SU-DHL-6 (cell line): Measurements from ENCODE around the gene HOXC12.

Experiments used
- CTCF ChIP-seq: fragments of 200-600 bp; sonication (generic); IDR thresholded peaks from one replicate; pipeline ENCODE4 v1.5.1; 2017; ENCODE audit warnings: antibody characterized with exemption, mild to moderate bottlenecking, low read length, moderate library complexity; ENCODE audit not compliant: insufficient read depth, poor library complexity, severe bottlenecking
- EZH2phosphoT487 ChIP-seq: fragments of 200-600 bp; sonication (generic), shearing (Covaris generic); conservative IDR thresholded peaks from 2 replicates; pipeline ENCODE4 v1.6.1; 2018; ENCODE audit warnings: mild to moderate bottlenecking, antibody characterized with exemption, low read length, moderate library complexity, mixed read lengths

- TF ChIP-seq CTCF (no peak), EZH2phosphoT487 (no peak)
Observed at GRCh38 chr12:53988541-53989226, 34.0 kb downstream of the HOXC12 start.
